AG10803 (cell line): ENCODE measurements around the gene MDM4.
A peak's percentile ranks its signal among the peaks of the same experiment; 100 is the strongest.

Experiments
- DNase-seq: peaks from one replicate; pipeline ENCODE4 v3.0.0; 2010; ENCODE audit warnings: low read depth
- H3K4me3 ChIP-seq: 2 replicates; pipeline ENCODE4 v1.5.1; 2011; ENCODE audit warnings: mild to moderate bottlenecking, low read length, control low read depth
- CTCF ChIP-seq: conservative IDR thresholded peaks from 2 replicates; pipeline ENCODE4 v1.5.1; 2011; ENCODE audit warnings: mild to moderate bottlenecking, low read length, control low read depth, inconsistent platforms

The MDM4 gene

GRCh38 chr1:204563307-204563706 lies 47.1 kb downstream of the MDM4 start:
- TF ChIP-seq CTCF: no peak
- H3K4me3 ChIP-seq: no peak overlapping the region
- DNase-seq: no peak

GRCh38 chr1:204563780-204564179 lies 47.6 kb downstream of the MDM4 start:
- H3K4me3 ChIP-seq: no peak overlapping the region
- no peak for TF ChIP-seq CTCF
- no peak for DNase-seq

- no peak for DNase-seq
- no peak for TF ChIP-seq CTCF
- no peak overlapping the region for H3K4me3 ChIP-seq
These were observed 48.6 kb downstream of the MDM4 start for GRCh38 chr1:204564835-204565234.

GRCh38 chr1:204565617-204566582 lies 49.7 kb downstream of the MDM4 start:
- DNase-seq: peak; percentile 77
- TF ChIP-seq CTCF: peak; percentile 73
- H3K4me3 ChIP-seq: no peak overlapping the region

GRCh38 chr1:204566583-204566955 lies 50.4 kb downstream of the MDM4 start:
- no peak for TF ChIP-seq CTCF
- no peak overlapping the region for H3K4me3 ChIP-seq
- no peak for DNase-seq

GRCh38 chr1:204567071-204567470 lies 50.9 kb downstream of the MDM4 start:
- DNase-seq: no peak
- no peak overlapping the region for H3K4me3 ChIP-seq
- TF ChIP-seq CTCF: no peak

- DNase-seq: no peak
- TF ChIP-seq CTCF: no peak
- no peak overlapping the region for H3K4me3 ChIP-seq
These were observed 52.5 kb downstream of the MDM4 start for GRCh38 chr1:204568576-204569315.
